ENCODE data around the gene AHNAK2. TPM values are rescaled to one million over a fixed set of nuclear protein-coding genes. Genes with fewer than 3 reads are reported as not detected.

Gene AHNAK2
- total and polyA plus RNA-seq, 2 of the 13 experiments (the other 11 are each of a cell fraction or from before 2014, with no cell fraction given) = 0.11 to 0.18 TPM

DNA sequence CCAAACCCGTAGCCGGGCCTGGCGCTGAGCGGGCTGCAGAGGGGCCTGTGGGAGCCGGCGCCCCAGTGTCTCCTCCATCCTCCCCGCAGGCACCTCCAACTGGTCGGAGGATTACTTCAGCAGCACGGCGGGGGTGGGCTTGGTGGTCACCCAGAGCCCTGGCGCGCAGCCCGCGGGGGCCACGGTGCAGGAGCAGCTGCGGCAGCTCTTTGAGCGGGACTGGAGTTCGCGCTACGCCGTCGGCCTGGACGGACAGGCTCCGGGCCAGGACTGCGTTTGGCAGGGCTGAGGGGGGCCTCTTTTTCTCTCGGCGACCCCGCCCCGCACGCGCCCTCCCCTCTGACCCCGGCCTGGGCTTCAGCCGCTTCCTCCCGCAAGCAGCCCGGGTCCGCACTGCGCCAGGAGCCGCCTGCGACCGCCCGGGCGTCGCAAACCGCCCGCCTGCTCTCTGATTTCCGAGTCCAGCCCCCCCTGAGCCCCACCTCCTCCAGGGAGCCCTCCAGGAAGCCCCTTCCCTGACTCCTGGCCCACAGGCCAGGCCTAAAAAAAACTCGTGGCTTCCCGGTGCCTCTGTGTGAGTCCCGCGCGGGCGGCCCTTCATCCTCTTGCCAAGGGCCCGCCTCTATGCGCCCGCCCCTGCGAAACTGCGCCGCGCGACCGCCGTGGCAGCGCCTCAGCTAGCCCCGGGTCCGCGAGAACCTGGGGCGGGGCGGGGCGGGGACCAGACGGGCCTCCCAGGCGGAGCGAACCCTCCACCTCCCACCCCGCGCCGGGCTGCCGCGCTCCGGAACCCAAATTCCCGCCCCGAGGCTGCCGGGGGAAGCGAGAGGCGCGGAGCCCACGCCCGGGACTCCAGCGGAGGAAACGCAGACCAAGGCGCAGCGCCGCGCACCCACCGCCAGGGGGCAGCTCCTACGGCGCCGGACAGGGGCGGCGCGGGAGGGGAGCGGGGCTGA, 45.2 kb downstream of the AHNAK2 start (continued):
- TF ChIP-seq, protein P1, sequence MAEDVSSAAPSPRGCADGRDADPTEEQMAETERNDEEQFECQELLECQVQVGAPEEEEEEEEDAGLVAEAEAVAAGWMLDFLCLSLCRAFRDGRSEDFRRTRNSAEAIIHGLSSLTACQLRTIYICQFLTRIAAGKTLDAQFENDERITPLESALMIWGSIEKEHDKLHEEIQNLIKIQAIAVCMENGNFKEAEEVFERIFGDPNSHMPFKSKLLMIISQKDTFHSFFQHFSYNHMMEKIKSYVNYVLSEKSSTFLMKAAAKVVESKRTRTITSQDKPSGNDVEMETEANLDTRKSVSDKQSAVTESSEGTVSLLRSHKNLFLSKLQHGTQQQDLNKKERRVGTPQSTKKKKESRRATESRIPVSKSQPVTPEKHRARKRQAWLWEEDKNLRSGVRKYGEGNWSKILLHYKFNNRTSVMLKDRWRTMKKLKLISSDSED (CRISPR knock-in tag; IDR thresholded peaks at IDR 0.05) = no peak
- no peak for TF ChIP-seq SNAPC2 (CRISPR knock-in tag; IDR thresholded peaks at IDR 0.05)
- TF ChIP-seq SP1 (IDR thresholded peaks at IDR 0.05) = no peak
- peak; percentile 52 for TF ChIP-seq SP1 (CRISPR knock-in tag; IDR thresholded peaks at IDR 0.05)
- no peak for TF ChIP-seq ZBTB38 (CRISPR knock-in tag; IDR thresholded peaks at IDR 0.05)
- no peak for TF ChIP-seq NFYB (CRISPR knock-in tag; IDR thresholded peaks at IDR 0.05)
- TF ChIP-seq NCOA1 (CRISPR knock-in tag; IDR thresholded peaks at IDR 0.05) = no peak
- no peak for TF ChIP-seq KDM5B (CRISPR knock-in tag; IDR thresholded peaks at IDR 0.05; ENCODE audit: borderline replicate concordance)
- no peak for TF ChIP-seq KLF6 (CRISPR knock-in tag; IDR thresholded peaks at IDR 0.05)
- TF ChIP-seq ZNF230 (CRISPR knock-in tag; IDR thresholded peaks at IDR 0.05) = no peak
- TF ChIP-seq SRSF1 (optimal IDR thresholded peaks at IDR 0.05; ENCODE audit: low read depth, low read length) = no peak
- no peak for TF ChIP-seq SIX4 (CRISPR knock-in tag; IDR thresholded peaks at IDR 0.05)
- TF ChIP-seq KDM1A (CRISPR knock-in tag; IDR thresholded peaks at IDR 0.05) = no peak
- no peak for TF ChIP-seq FOXM1 (CRISPR knock-in tag; IDR thresholded peaks at IDR 0.05)
- no peak for TF ChIP-seq NFKBIZ (CRISPR knock-in tag; IDR thresholded peaks at IDR 0.05)
- TF ChIP-seq RFX3 (CRISPR knock-in tag; IDR thresholded peaks at IDR 0.05) = no peak
- TF ChIP-seq CAMTA2 (CRISPR knock-in tag; IDR thresholded peaks at IDR 0.05; ENCODE audit: borderline replicate concordance) = no peak
- TF ChIP-seq CBX1 (IDR thresholded peaks at IDR 0.05; ENCODE audit: low read depth) = no peak
- TF ChIP-seq EZH2 (conservative IDR thresholded peaks at IDR 0.05; ENCODE audit: low read depth, low read length) = no peak
- no peak for TF ChIP-seq CCAR2 (optimal IDR thresholded peaks at IDR 0.05; ENCODE audit: low read depth, low read length)
- TF ChIP-seq, protein P2, sequence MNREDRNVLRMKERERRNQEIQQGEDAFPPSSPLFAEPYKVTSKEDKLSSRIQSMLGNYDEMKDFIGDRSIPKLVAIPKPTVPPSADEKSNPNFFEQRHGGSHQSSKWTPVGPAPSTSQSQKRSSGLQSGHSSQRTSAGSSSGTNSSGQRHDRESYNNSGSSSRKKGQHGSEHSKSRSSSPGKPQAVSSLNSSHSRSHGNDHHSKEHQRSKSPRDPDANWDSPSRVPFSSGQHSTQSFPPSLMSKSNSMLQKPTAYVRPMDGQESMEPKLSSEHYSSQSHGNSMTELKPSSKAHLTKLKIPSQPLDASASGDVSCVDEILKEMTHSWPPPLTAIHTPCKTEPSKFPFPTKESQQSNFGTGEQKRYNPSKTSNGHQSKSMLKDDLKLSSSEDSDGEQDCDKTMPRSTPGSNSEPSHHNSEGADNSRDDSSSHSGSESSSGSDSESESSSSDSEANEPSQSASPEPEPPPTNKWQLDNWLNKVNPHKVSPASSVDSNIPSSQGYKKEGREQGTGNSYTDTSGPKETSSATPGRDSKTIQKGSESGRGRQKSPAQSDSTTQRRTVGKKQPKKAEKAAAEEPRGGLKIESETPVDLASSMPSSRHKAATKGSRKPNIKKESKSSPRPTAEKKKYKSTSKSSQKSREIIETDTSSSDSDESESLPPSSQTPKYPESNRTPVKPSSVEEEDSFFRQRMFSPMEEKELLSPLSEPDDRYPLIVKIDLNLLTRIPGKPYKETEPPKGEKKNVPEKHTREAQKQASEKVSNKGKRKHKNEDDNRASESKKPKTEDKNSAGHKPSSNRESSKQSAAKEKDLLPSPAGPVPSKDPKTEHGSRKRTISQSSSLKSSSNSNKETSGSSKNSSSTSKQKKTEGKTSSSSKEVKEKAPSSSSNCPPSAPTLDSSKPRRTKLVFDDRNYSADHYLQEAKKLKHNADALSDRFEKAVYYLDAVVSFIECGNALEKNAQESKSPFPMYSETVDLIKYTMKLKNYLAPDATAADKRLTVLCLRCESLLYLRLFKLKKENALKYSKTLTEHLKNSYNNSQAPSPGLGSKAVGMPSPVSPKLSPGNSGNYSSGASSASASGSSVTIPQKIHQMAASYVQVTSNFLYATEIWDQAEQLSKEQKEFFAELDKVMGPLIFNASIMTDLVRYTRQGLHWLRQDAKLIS (CRISPR knock-in tag; IDR thresholded peaks at IDR 0.05) = no peak
- TF ChIP-seq ISX (CRISPR knock-in tag; conservative IDR thresholded peaks at IDR 0.05) = no peak
- no peak for TF ChIP-seq ZNF510 (CRISPR knock-in tag; IDR thresholded peaks at IDR 0.05; ENCODE audit: low read depth)
- no peak for TF ChIP-seq MLLT10 (CRISPR knock-in tag; IDR thresholded peaks at IDR 0.05)
- TF ChIP-seq BHLHE40 (IDR thresholded peaks at IDR 0.05; ENCODE audit: low read length) = no peak
- TF ChIP-seq CREB1 (IDR thresholded peaks at IDR 0.05) = no peak
- no peak for TF ChIP-seq CREB1 (CRISPR knock-in tag; IDR thresholded peaks at IDR 0.05)
- TF ChIP-seq ZNF720 (CRISPR knock-in tag; IDR thresholded peaks at IDR 0.05) = no peak
